ENCODE results near the gene GREB1.
A peak's percentile ranks its signal among the peaks of the same experiment; 100 is the strongest.

The GREB1 gene

DNA sequence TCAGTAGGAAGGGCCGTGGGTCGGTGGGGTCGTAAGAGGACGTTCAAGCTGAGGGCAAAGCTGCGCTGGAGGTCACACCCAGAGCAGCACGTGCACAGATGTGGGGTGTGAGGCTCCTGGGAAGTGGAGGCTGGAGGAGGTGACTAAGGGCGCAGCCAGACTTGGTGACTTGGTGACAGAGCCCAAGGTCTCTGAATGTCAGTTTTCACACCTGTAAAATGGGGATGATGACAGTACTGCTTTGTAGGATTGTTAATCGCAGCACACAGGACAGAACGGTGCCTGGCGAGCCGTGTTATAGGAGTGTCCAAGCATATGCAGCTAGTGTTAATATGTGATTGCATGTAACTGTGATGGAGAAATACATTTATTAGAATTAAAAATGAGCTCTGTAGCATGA is 95.4 kb downstream of the GREB1 start:
- no peak overlapping the region for H3K4me3 ChIP-seq (ENCODE audit: control insufficient read depth, low read depth, low read length)
- DNase-seq (ENCODE audit: low read depth): no peak
- no peak for TF ChIP-seq CTCF (conservative IDR thresholded peaks at IDR 0.05; ENCODE audit: control insufficient read depth, insufficient read depth, low read depth, low read length)

DNA sequence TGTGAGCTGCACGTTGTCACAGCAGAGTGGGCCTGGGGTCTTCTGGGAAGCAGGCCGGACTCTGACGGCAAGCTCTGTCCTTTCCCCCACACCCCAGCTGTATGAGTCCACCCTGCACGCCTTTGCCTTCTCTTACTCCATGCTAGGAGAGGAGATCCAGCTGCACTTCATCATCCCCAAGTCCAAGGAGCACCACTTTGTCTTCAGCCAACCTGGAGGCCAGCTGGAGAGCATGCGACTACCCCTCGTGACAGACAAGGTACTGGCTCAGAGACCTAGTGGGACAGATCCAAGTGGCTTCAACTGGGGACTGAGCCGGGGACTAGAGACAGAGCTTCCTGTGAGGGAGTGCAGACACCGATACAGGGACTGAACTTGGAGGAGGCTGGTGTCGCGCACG is 96.0 kb downstream of the GREB1 start:
- H3K4me3 ChIP-seq (ENCODE audit: control insufficient read depth, low read depth, low read length): no peak overlapping the region
- no peak for DNase-seq (ENCODE audit: low read depth)
- TF ChIP-seq CTCF (conservative IDR thresholded peaks at IDR 0.05; ENCODE audit: control insufficient read depth, insufficient read depth, low read depth, low read length): no peak

- H3K4me3 ChIP-seq (ENCODE audit: control insufficient read depth, low read depth, low read length): no peak overlapping the region
- TF ChIP-seq CTCF (conservative IDR thresholded peaks at IDR 0.05; ENCODE audit: control insufficient read depth, insufficient read depth, low read depth, low read length): no peak
- DNase-seq (ENCODE audit: low read depth): no peak
These were observed 97.0 kb downstream of the GREB1 start for GRCh38 chr2:11630855-11631254.

- TF ChIP-seq CTCF (conservative IDR thresholded peaks at IDR 0.05; ENCODE audit: control insufficient read depth, insufficient read depth, low read depth, low read length): no peak
- H3K4me3 ChIP-seq (ENCODE audit: control insufficient read depth, low read depth, low read length): no peak overlapping the region
- DNase-seq (ENCODE audit: low read depth): peak; percentile 10
These were observed 97.6 kb downstream of the GREB1 start for GRCh38 chr2:11631462-11631861.

- no peak for DNase-seq (ENCODE audit: low read depth)
- no peak for TF ChIP-seq CTCF (conservative IDR thresholded peaks at IDR 0.05; ENCODE audit: control insufficient read depth, insufficient read depth, low read depth, low read length)
- H3K4me3 ChIP-seq (ENCODE audit: control insufficient read depth, low read depth, low read length): no peak overlapping the region
These were observed 100.2 kb downstream of the GREB1 start for GRCh38 chr2:11633923-11634478.

DNA sequence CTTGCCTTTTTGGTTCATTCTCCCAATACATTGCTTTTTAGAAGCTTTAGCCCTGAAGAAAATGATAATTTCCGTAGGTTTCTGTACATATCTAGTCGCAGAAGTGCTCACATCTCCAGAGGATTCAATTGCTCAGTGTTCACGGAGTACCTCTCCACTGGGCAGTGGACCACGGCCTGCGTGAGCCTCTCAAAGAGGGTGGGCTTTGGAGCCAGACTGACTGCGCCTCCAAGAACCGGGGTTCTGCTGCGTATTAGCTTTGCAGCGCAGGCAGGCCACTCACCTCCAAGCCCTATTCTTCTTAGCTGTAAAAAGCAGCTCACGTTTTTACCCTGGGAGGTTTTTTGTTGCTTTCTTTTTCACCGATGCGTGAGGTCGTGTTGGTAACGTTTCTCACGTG is 100.7 kb downstream of the GREB1 start:
- H3K4me3 ChIP-seq (ENCODE audit: control insufficient read depth, low read depth, low read length): no peak overlapping the region
- no peak for TF ChIP-seq CTCF (conservative IDR thresholded peaks at IDR 0.05; ENCODE audit: control insufficient read depth, insufficient read depth, low read depth, low read length)
- no peak for DNase-seq (ENCODE audit: low read depth)

DNA sequence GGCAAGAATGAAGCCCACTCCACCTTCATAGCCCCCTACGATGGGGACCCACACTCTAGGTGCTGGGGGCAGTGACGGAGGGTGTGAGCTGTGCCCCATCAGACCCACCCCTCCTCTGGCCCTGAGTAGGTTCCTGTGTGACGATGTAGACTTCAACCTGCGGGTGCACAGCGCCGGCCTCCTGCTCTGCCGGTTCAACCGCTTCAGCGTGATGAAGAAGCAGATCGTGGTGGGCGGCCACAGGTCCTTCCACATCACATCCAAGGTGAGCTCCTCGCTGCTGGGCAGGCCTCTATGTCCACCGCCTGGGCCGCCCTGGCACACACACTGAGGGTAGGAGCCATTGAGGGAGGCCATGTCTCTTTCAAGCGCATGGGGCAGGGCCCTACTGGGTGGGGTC is 101.3 kb downstream of the GREB1 start:
- H3K4me3 ChIP-seq (ENCODE audit: control insufficient read depth, low read depth, low read length): no peak overlapping the region
- DNase-seq (ENCODE audit: low read depth): no peak
- TF ChIP-seq CTCF (conservative IDR thresholded peaks at IDR 0.05; ENCODE audit: control insufficient read depth, insufficient read depth, low read depth, low read length): no peak
